CD4-positive, alpha-beta T cell treated with Interleukin-4 for 4 hours (primary cell): ENCODE measurements around the gene BCAS1.
"Not testable (repeated sequence)": the region's sequence is repeated elsewhere in the genome, so short reads cannot be mapped to it uniquely, and the experiment has no call there.

Experiments
- DNase-seq: peaks from one replicate; pipeline ENCODE4 v3.0.0-alpha.2; 2020

Gene BCAS1

GRCh38 chr20:54013471-54013870 is 56.9 kb downstream of the BCAS1 start:
- DNase-seq: no peak

GRCh38 chr20:54011346-54011745 is 59.0 kb downstream of the BCAS1 start:
- no peak for DNase-seq

GRCh38 chr20:54006216-54006615 is 64.2 kb downstream of the BCAS1 start:
- not testable (repeated sequence) for DNase-seq

- DNase-seq: no peak
Observed at GRCh38 chr20:54005524-54005923, 64.9 kb downstream of the BCAS1 start.

GRCh38 chr20:54004445-54004844 is 65.9 kb downstream of the BCAS1 start:
- DNase-seq: no peak

- no peak for DNase-seq
Observed at GRCh38 chr20:54002741-54003140, 67.7 kb downstream of the BCAS1 start.

GRCh38 chr20:54002056-54002575 is 68.3 kb downstream of the BCAS1 start:
- DNase-seq: no peak

GRCh38 chr20:54000914-54001313 is 69.5 kb downstream of the BCAS1 start:
- no peak for DNase-seq

- no peak for DNase-seq
Observed at GRCh38 chr20:54000262-54000661, 70.1 kb downstream of the BCAS1 start.

GRCh38 chr20:53999077-53999476 is 71.3 kb downstream of the BCAS1 start:
- no peak for DNase-seq

GRCh38 chr20:53996584-53997486 is 73.6 kb downstream of the BCAS1 start:
- DNase-seq: no peak

- no peak for DNase-seq
Observed at GRCh38 chr20:53995949-53996348, 74.4 kb downstream of the BCAS1 start.

- DNase-seq: no peak
Observed at GRCh38 chr20:53994088-53994487, 76.3 kb downstream of the BCAS1 start.

- no peak for DNase-seq
Observed at GRCh38 chr20:53993310-53993709, 77.1 kb downstream of the BCAS1 start.

GRCh38 chr20:53990768-53991450 is 79.5 kb downstream of the BCAS1 start:
- DNase-seq: no peak

GRCh38 chr20:53990003-53990402 is 80.4 kb downstream of the BCAS1 start:
- DNase-seq: no peak

- no peak for DNase-seq
Observed at GRCh38 chr20:53989401-53989800, 81.0 kb downstream of the BCAS1 start.

GRCh38 chr20:53986037-53986650 is 84.2 kb downstream of the BCAS1 start:
- no peak for DNase-seq

- DNase-seq: no peak
Observed at GRCh38 chr20:53985150-53985518, 85.3 kb downstream of the BCAS1 start.

GRCh38 chr20:53984356-53985149 is 85.8 kb downstream of the BCAS1 start:
- no peak for DNase-seq

GRCh38 chr20:53983401-53983800 is 87.0 kb downstream of the BCAS1 start:
- DNase-seq: no peak

- DNase-seq: no peak
Observed at GRCh38 chr20:53982624-53983023, 87.8 kb downstream of the BCAS1 start.
